ENCODE data around the gene PAX7. TPM values are rescaled to one million over a fixed set of nuclear protein-coding genes. Genes with fewer than 3 reads are reported as not detected.

The PAX7 gene
- total RNA-seq, 4 donors from 2014 or later: not detected

- Histone ChIP-seq H3K27ac (no peak overlapping the region), H3K36me3 (no peaks in the 10 kb centered on the region), H3K4me3 (no peak overlapping the region), H3K27me3 (peaks cover 4 to 100% of the 10 kb centered on the region in 2 donors), H3K4me1 (peaks cover 0 to 61% (median 3%) of the 10 kb centered on the region in 4 donors), H3K9me3 (no peaks in the 10 kb centered on the region)
- WGBS, 2 donors: 2 to 3% methylated on average over 46 of the region's 46 CpGs
- DNase-seq (ENCODE audit: low spot score in 2 of 2): no peak
- TF ChIP-seq EP300 (IDR thresholded peaks at IDR 0.05) (no peak), POLR2A (IDR thresholded peaks at IDR 0.05) (no peak), CTCF (IDR thresholded peaks at IDR 0.05) (no peak)
Measured at GRCh38 chr1:18644973-18645746, 14.5 kb downstream of the PAX7 start.

GRCh38 chr1:18645747-18646090 lies 15.1 kb downstream of the PAX7 start:
- no peaks in the 10 kb centered on the region for H3K36me3 ChIP-seq
- no peak overlapping the region for H3K4me3 ChIP-seq
- peaks cover 4 to 100% of the 10 kb centered on the region in 2 donors for H3K27me3 ChIP-seq
- H3K9me3 ChIP-seq: no peaks in the 10 kb centered on the region
- no peak overlapping the region for H3K27ac ChIP-seq
- DNase-seq (ENCODE audit: low spot score in 2 of 2): no peak
- H3K4me1 ChIP-seq: peaks cover 0 to 55% (median 3%) of the 10 kb centered on the region in 4 donors
- TF ChIP-seq POLR2A (IDR thresholded peaks at IDR 0.05) (no peak), CTCF (IDR thresholded peaks at IDR 0.05) (no peak), EP300 (IDR thresholded peaks at IDR 0.05) (no peak)
- WGBS, 2 donors: 3 to 10% methylated on average over 10 of the region's 10 CpGs

- peaks cover 0 to 50% (median 3%) of the 10 kb centered on the region in 4 donors for H3K4me1 ChIP-seq
- no peaks in the 10 kb centered on the region for H3K9me3 ChIP-seq
- no peaks in the 10 kb centered on the region for H3K36me3 ChIP-seq
- TF ChIP-seq EP300 (IDR thresholded peaks at IDR 0.05) (no peak), CTCF (IDR thresholded peaks at IDR 0.05) (no peak), POLR2A (IDR thresholded peaks at IDR 0.05) (no peak)
- no peak for DNase-seq (ENCODE audit: low spot score in 2 of 2)
- peaks cover 4 to 100% of the 10 kb centered on the region in 2 donors for H3K27me3 ChIP-seq
- 2 to 3% methylated on average over 34 to 35 of the region's 35 CpGs for WGBS, 2 donors
- peak overlapping the region in 1 of 4 donors; percentile 41 for H3K4me3 ChIP-seq
- no peak overlapping the region for H3K27ac ChIP-seq
Measured at GRCh38 chr1:18646091-18646785, 15.6 kb downstream of the PAX7 start.

GRCh38 chr1:18646786-18647410 lies 16.3 kb downstream of the PAX7 start:
- DNase-seq (ENCODE audit: low spot score in 2 of 2): no peak
- H3K36me3 ChIP-seq: no peaks in the 10 kb centered on the region
- peaks cover 0 to 47% (median 3%) of the 10 kb centered on the region in 4 donors for H3K4me1 ChIP-seq
- 1 to 2% methylated on average over 29 to 48 of the region's 48 CpGs for WGBS, 2 donors
- H3K9me3 ChIP-seq: no peaks in the 10 kb centered on the region
- peaks cover 0 to 100% of the 10 kb centered on the region in 2 donors for H3K27me3 ChIP-seq
- H3K27ac ChIP-seq: no peak overlapping the region
- H3K4me3 ChIP-seq: peak overlapping the region in 1 of 4 donors; percentile 41
- TF ChIP-seq CTCF (IDR thresholded peaks at IDR 0.05) (no peak), EP300 (IDR thresholded peaks at IDR 0.05) (no peak), POLR2A (IDR thresholded peaks at IDR 0.05) (no peak)
